ENCODE measurements around the gene CCNY. TPM values are rescaled to one million over a fixed set of nuclear protein-coding genes. Genes with fewer than 3 reads are reported as not detected.
A peak's percentile ranks its signal among the peaks of the same experiment; 100 is the strongest.

CCNY gene
- total RNA-seq, 2 experiments from 2014 or later = 64.9 to 66.9 TPM

DNA sequence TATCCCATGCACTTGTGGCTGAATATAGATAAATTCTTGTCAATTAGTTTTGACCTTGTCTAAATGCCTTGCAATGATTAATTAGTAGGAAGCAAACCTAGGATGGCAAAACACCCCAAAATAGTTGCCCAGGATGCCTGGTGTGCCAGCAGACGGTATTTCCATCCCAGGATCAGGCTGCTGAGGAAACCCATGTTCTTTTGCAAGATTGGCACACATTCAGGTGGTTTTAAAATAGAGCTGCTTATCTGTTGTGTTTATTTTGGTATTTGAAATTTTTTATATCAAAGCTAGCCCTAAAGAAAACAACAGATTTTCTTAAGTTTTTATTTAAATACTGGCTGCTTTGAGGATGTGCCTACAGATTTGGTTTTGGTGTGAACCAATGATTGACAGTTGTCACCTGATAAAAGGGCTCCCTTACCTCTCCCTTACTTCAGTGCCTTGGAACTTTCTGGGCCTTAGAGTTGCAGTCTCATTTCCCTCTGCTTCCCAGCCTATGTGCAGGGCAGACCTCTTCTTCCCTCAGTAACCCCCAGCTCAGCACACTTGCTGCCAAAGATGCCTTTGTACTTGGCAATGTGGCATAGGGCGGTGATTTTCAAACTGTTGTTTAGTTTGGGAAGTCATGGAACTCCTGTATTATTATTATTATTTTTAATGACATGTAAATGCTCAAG is 54.0 kb downstream of the CCNY start:
- Mint-ChIP-seq H3K4me1 (ENCODE audit: low read depth) (peaks cover 73% of the 10 kb centered on the region), H3K4me3 (peak overlapping the region; percentile 9)
- no peak for ATAC-seq (ENCODE audit: poor library complexity)

DNA sequence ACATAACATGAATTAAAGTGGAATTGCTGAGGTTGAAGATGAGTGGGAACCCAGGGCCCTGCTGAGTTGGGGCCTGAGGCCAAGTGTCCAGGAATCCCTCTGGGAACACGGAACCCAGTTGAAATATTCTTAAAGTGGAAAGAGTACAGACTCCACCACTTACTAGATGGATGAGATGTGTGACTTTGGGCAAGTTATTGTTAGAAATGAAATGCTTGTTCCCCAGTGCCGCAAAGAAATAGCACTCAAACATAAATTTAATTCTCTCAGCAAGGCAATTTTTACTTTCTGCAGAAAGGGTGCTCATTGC is 54.5 kb downstream of the CCNY start:
- no peak for DNase-seq
- Histone ChIP-seq H3K4me3 (ENCODE audit: low read length) (no peak overlapping the region), H3K27ac (ENCODE audit: low read depth in 1 of 2, low read length in 2 of 2) (no peak overlapping the region), H3K4me1 (ENCODE audit: insufficient read depth, low read length) (peaks cover 24% of the 10 kb centered on the region), H3K9me3 (ENCODE audit: control insufficient read depth in 1 of 2, insufficient read depth in 1 of 2, low read length in 2 of 2) (peaks cover 9 to 17% of the 10 kb centered on the region in 2 experiments), H3K36me3 (ENCODE audit: insufficient read depth, low read length) (no peaks in the 10 kb centered on the region), H3K27me3 (ENCODE audit: control insufficient read depth in 1 of 2, insufficient read depth in 2 of 2, low read length in 2 of 2) (no peaks in the 10 kb centered on the region)
- Mint-ChIP-seq H3K36me3 (ENCODE audit: low read depth) (peaks cover 48% of the 10 kb centered on the region), H3K4me3 (no peak overlapping the region), H3K4me1 (ENCODE audit: low read depth) (peaks cover 73% of the 10 kb centered on the region), H3K9me3 (peaks cover 18% of the 10 kb centered on the region), H3K27me3 (no peaks in the 10 kb centered on the region), H3K27ac (no peak overlapping the region)
- CTCF ChIA-PET = no interaction called here
- POLR2A ChIA-PET = no interaction called here
- ATAC-seq (ENCODE audit: poor library complexity) = no peak
- TF ChIP-seq, protein P1, sequence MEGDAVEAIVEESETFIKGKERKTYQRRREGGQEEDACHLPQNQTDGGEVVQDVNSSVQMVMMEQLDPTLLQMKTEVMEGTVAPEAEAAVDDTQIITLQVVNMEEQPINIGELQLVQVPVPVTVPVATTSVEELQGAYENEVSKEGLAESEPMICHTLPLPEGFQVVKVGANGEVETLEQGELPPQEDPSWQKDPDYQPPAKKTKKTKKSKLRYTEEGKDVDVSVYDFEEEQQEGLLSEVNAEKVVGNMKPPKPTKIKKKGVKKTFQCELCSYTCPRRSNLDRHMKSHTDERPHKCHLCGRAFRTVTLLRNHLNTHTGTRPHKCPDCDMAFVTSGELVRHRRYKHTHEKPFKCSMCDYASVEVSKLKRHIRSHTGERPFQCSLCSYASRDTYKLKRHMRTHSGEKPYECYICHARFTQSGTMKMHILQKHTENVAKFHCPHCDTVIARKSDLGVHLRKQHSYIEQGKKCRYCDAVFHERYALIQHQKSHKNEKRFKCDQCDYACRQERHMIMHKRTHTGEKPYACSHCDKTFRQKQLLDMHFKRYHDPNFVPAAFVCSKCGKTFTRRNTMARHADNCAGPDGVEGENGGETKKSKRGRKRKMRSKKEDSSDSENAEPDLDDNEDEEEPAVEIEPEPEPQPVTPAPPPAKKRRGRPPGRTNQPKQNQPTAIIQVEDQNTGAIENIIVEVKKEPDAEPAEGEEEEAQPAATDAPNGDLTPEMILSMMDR (IDR thresholded peaks at IDR 0.05) = no peak
- intact Hi-C loops (cut with DNase I, micrococcal nuclease) = no loop called here

More for the DNA sequence above, 54.0 kb downstream of the CCNY start:
- Mint-ChIP-seq H3K27me3 (no peaks in the 10 kb centered on the region), H3K9me3 (peaks cover 18% of the 10 kb centered on the region), H3K27ac (no peak overlapping the region), H3K36me3 (ENCODE audit: low read depth) (peaks cover 53% of the 10 kb centered on the region)
- Histone ChIP-seq H3K27ac (ENCODE audit: low read depth in 1 of 2, low read length in 2 of 2) (no peak overlapping the region), H3K4me1 (ENCODE audit: insufficient read depth, low read length) (peaks cover 20% of the 10 kb centered on the region), H3K27me3 (ENCODE audit: control insufficient read depth in 1 of 2, insufficient read depth in 2 of 2, low read length in 2 of 2) (no peaks in the 10 kb centered on the region), H3K4me3 (ENCODE audit: low read length) (no peak overlapping the region), H3K36me3 (ENCODE audit: insufficient read depth, low read length) (no peaks in the 10 kb centered on the region), H3K9me3 (ENCODE audit: control insufficient read depth in 1 of 2, insufficient read depth in 1 of 2, low read length in 2 of 2) (peaks cover 9 to 17% of the 10 kb centered on the region in 2 experiments)
- ChIA-PET POLR2A (no interaction called here), CTCF (no interaction called here)
- DNase-seq = no peak
- TF ChIP-seq, protein P1 (IDR thresholded peaks at IDR 0.05) = no peak
- intact Hi-C loops (cut with DNase I, micrococcal nuclease) = no loop called here

DNA sequence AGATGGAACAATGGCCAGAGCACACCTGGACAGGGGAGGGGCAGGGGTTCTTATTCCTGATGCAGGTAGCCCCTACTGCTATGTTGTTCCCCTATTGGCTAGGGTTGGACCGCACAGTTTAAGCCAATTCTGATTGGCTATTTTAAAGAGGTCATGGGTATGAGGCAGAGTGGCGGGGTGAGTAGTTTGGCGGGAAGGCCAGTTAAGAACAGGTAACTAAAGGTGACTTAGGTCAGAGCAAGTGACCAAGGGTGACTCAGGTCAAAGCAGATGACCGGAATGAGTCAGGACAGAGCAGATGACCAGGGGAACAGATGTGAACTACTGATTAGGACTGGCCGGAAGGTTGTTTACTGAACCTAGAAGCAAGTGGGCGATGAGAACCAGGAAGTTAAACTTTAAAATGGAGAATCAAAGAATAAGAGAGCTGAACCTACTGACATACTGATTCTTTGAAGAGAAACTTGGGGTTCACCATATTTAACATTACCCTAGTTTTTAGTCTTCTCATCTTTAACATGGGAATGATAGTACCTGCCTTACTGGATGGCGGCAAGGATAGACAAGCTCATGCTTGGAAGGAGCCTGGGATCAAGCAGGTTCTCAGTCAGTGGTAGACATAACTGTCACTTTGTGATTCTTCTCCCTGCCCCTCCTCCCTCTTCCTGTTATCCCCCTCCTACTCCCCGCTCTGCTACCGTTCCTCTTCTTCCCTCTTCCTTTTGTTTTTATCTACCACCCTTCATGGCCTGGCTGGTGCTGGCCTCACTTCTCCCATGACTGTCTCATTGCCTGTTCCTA is 55.0 kb downstream of the CCNY start:
- ChIA-PET POLR2A (no interaction called here), CTCF (no interaction called here)
- Mint-ChIP-seq H3K36me3 (ENCODE audit: low read depth) (peaks cover 44% of the 10 kb centered on the region), H3K27ac (no peak overlapping the region), H3K4me1 (ENCODE audit: low read depth) (peaks cover 73% of the 10 kb centered on the region), H3K4me3 (no peak overlapping the region), H3K9me3 (peaks cover 18% of the 10 kb centered on the region), H3K27me3 (no peaks in the 10 kb centered on the region)
- peaks cover 9 to 17% of the 10 kb centered on the region in 2 experiments for H3K9me3 ChIP-seq (ENCODE audit: control insufficient read depth in 1 of 2, insufficient read depth in 1 of 2, low read length in 2 of 2)
- no peaks in the 10 kb centered on the region for H3K27me3 ChIP-seq (ENCODE audit: control insufficient read depth in 1 of 2, insufficient read depth in 2 of 2, low read length in 2 of 2)
- no peaks in the 10 kb centered on the region for H3K36me3 ChIP-seq (ENCODE audit: insufficient read depth, low read length)
- TF ChIP-seq, protein P1 (IDR thresholded peaks at IDR 0.05) = no peak
- H3K4me3 ChIP-seq (ENCODE audit: low read length) = no peak overlapping the region
- intact Hi-C loops (cut with DNase I, micrococcal nuclease) = no loop called here
- DNase-seq (no peak), ATAC-seq (ENCODE audit: poor library complexity) (no peak)
- H3K27ac ChIP-seq (ENCODE audit: low read depth in 1 of 2, low read length in 2 of 2) = no peak overlapping the region
- H3K4me1 ChIP-seq (ENCODE audit: insufficient read depth, low read length) = peaks cover 28% of the 10 kb centered on the region
